Measurements from ENCODE around the gene GMIP. TPM values are rescaled to one million over a fixed set of nuclear protein-coding genes. Genes with fewer than 3 reads are reported as not detected.

The GMIP gene
- total RNA-seq, 1 experiment from 2014 or later, result 6.3 TPM

GRCh38 chr19:19627621-19628500 is 15.6 kb downstream of the GMIP start, which contains the start of gene LPAR2:
Gene LPAR2 (minus strand): TSS chr19:19628220. CDS start chr19:19627275, 945 bp downstream.
- ChIA-PET CTCF (interaction anchor here (0.6 kb wide), 1 partner anchor 1424 kb away, joined by 4 read pairs; no protein-coding TSS in a partner anchor), POLR2A (ENCODE audit: unreplicated experiment) (interaction anchor here (1.0 kb wide), 1 partner anchor 14 kb away, joined by 3 read pairs; no protein-coding TSS in a partner anchor)
- BruUV-seq (replicated peaks), result no TSS peak
- Histone ChIP-seq H3K36me3 (ENCODE audit: low read depth, low read length) (no peaks in the 10 kb centered on the region; the same call in 1 of the 2 replicates), H4K20me1 (ENCODE audit: low read length) (no peaks in the 10 kb centered on the region), H3K9me3 (ENCODE audit: low read length) (no peaks in the 10 kb centered on the region), H3K9ac (ENCODE audit: low read length) (peak within 1 kb of the TSS; percentile 95), H3F3A (ENCODE audit: low read length, unreplicated experiment) (no peaks in the 10 kb centered on the region), H3K4me3 (ENCODE audit: low read length) (peak within 1 kb of the TSS; percentile 84), H3K27ac (ENCODE audit: low read length) (peak within 1 kb of the TSS; percentile 83), H3K9me2 (replicated peaks; ENCODE audit: low read length) (no peaks in the 10 kb centered on the region), H3K79me2 (ENCODE audit: low read length) (peaks cover 16% of the 10 kb centered on the region), H3K4me2 (ENCODE audit: low read length) (peak within 1 kb of the TSS; percentile 83), H2AFZ (ENCODE audit: low read length) (peak within 1 kb of the TSS; percentile 89), H3K27me3 (ENCODE audit: low read length) (no peaks in the 10 kb centered on the region), H3K4me1 (ENCODE audit: insufficient read depth, low read length) (peaks cover 13% of the 10 kb centered on the region)
- no peak for TF ChIP-seq EZH2phosphoT487 (IDR thresholded peaks at IDR 0.05; ENCODE audit: borderline replicate concordance, low read length)
- TF ChIP-seq EZH2 (IDR thresholded peaks at IDR 0.05; ENCODE audit: low read length, unreplicated experiment), result no peak
- TF ChIP-seq CTCF (conservative IDR thresholded peaks at IDR 0.05; ENCODE audit: low read depth, low read length), result no peak
- DNase-seq (peak; percentile 70), ATAC-seq (peak; percentile 65)
- intact Hi-C loops (cut with micrococcal nuclease), result no loop called here

- Histone ChIP-seq H3K27ac (ENCODE audit: low read length) (0 out of 2 replicates have a peak overlapping the region, but pooled peaks have one; percentile 83), H4K20me1 (ENCODE audit: low read length) (no peaks in the 10 kb centered on the region), H2AFZ (ENCODE audit: low read length) (peak overlapping the region; percentile 89; the same call in 1 of the 2 replicates), H3K4me2 (ENCODE audit: low read length) (peak overlapping the region; percentile 83), H3K36me3 (ENCODE audit: low read depth, low read length) (no peaks in the 10 kb centered on the region; the same call in 1 of the 2 replicates), H3K9ac (ENCODE audit: low read length) (peak overlapping the region; percentile 95), H3F3A (ENCODE audit: low read length, unreplicated experiment) (no peaks in the 10 kb centered on the region), H3K79me2 (ENCODE audit: low read length) (peaks cover 16% of the 10 kb centered on the region), H3K4me1 (ENCODE audit: insufficient read depth, low read length) (peaks cover 13% of the 10 kb centered on the region), H3K9me3 (ENCODE audit: low read length) (no peaks in the 10 kb centered on the region), H3K9me2 (replicated peaks; ENCODE audit: low read length) (no peaks in the 10 kb centered on the region), H3K4me3 (ENCODE audit: low read length) (peak overlapping the region; percentile 84), H3K27me3 (ENCODE audit: low read length) (no peaks in the 10 kb centered on the region)
- CTCF ChIA-PET, result no interaction called here
- no peak for ATAC-seq
- TF ChIP-seq CTCF (conservative IDR thresholded peaks at IDR 0.05; ENCODE audit: low read depth, low read length), result no peak
- TF ChIP-seq EZH2 (IDR thresholded peaks at IDR 0.05; ENCODE audit: low read length, unreplicated experiment), result no peak
- TF ChIP-seq EZH2phosphoT487 (IDR thresholded peaks at IDR 0.05; ENCODE audit: borderline replicate concordance, low read length), result no peak
- intact Hi-C loops (cut with micrococcal nuclease), result no loop called here
- BruUV-seq (replicated peaks), result TSS peak; percentile 53
- POLR2A ChIA-PET (ENCODE audit: unreplicated experiment), result no interaction called here
- no peak for DNase-seq
Observed at GRCh38 chr19:19626516-19627472, 16.7 kb downstream of the GMIP start.

Data from PC-3 (cell line).